NT2/D1 (cell line): ENCODE measurements around the gene WRAP73.

ENCODE experiments used
- DNase-seq: peaks from one replicate; pipeline ENCODE4 v3.0.0-alpha.2; 2011; ENCODE audit warnings: low read depth, low spot score
- H3K27me3 ChIP-seq: 2 replicates; pipeline ENCODE4 v1.6.0; 2011; ENCODE audit warnings: mild to moderate bottlenecking; ENCODE audit not compliant: insufficient read length, insufficient read depth
- H3K36me3 ChIP-seq: 2 replicates; pipeline ENCODE4 v1.6.1; 2011; ENCODE audit warnings: mild to moderate bottlenecking, low read length, mixed read lengths; ENCODE audit not compliant: insufficient read depth, insufficient read length
- H3K4me1 ChIP-seq: 2 replicates; pipeline ENCODE4 v1.5.1; 2011; ENCODE audit not compliant: insufficient read depth, insufficient read length
- H3K4me3 ChIP-seq: 2 replicates; pipeline ENCODE4 v1.5.1; 2011; ENCODE audit warnings: low read depth; ENCODE audit not compliant: insufficient read length
- H3K9ac ChIP-seq: 2 replicates; pipeline ENCODE4 v1.6.0; 2011; ENCODE audit warnings: low read depth; ENCODE audit not compliant: insufficient read length
- H3K9me3 ChIP-seq: 2 replicates; pipeline ENCODE4 v1.5.1; 2011; ENCODE audit warnings: mild to moderate bottlenecking, low read length; ENCODE audit not compliant: insufficient read depth
- SUZ12 ChIP-seq: IDR thresholded peaks from 2 replicates; pipeline ENCODE4 v1.6.1; 2011; ENCODE audit not compliant: insufficient read length, insufficient read depth; ENCODE audit errors: extremely low read depth
- YY1 ChIP-seq: IDR thresholded peaks from 2 replicates; pipeline ENCODE4 v1.6.1; 2011; ENCODE audit not compliant: insufficient read length, insufficient read depth
- ZNF274 ChIP-seq: IDR thresholded peaks from 2 replicates; pipeline ENCODE4 v1.6.1; 2011; ENCODE audit warnings: mild to moderate bottlenecking, low read depth, low read length

The WRAP73 gene

DNA sequence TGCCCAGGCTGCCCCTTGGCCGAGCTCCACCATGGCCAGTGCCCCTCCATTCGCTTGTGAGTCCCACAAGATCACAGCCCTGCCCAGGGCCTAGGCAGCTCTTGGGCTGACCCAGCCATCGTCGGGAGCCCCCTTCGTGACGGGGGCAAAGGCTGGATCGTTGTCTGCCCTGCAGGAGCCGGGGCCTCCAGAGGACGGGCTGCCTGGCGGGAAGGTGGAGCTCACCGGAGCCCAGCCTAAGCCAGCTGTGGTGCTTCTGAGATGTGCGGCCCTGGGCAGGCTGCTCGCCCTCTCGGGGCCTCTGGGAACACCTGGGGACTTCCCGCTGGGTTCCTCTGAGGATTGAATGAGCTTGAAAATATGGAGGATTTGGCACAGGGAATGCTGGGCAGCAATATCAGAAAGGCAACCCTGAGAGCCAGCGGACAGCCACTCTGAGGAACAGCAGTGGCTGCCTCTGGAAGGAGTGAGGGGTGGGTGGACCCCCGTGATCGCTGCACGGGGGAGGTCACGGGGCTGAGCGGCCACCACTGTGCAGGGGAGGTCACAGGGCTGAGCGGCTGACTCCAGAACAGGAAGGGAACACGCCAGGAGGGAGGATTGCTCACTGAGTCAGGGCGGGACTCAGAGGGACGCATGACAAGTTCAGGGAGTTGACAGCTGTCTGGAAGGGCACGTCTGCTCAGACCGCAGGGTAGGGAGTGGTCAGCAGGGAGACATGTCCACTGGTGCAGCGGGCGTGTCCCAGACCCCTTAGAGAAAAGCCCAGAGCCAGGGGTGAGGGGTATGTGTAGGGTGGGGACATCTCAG, 21.7 kb upstream of the WRAP73 start:
- TF ChIP-seq ZNF274 (no peak), SUZ12 (no peak), YY1 (no peak)
- Histone ChIP-seq H3K9me3 (no peaks in the 10 kb centered on the region), H3K36me3 (no peaks in the 10 kb centered on the region), H3K4me3 (no peak overlapping the region), H3K27me3 (peaks cover 37% of the 10 kb centered on the region), H3K4me1 (peaks cover 23% of the 10 kb centered on the region), H3K9ac (no peak overlapping the region)
- DNase-seq: no peak

DNA sequence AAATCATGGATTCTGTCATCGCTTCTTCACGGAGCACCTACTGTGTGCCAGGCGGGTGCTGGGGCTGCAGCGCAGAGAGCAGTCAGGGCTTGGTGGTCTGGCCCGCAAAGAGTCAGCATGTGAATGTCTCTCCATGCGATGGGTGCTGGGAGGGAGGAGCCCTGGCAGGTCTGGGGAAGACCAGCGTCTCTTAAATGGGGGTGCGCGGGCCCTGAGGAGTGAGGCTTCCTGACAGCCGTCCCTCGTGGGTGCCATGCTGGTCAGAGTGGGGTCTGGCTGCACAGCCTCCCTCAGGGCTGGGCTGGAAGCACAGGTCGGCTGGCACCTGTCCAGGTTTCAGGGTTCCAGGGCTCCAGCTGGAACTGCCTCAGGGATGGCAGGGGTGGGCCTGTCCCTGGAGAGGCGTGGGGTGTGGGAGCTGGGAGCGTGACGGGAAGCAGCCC, 20.9 kb upstream of the WRAP73 start:
- DNase-seq: no peak
- peaks cover 37% of the 10 kb centered on the region for H3K27me3 ChIP-seq
- no peak overlapping the region for H3K9ac ChIP-seq
- H3K9me3 ChIP-seq: no peaks in the 10 kb centered on the region
- no peaks in the 10 kb centered on the region for H3K36me3 ChIP-seq
- H3K4me1 ChIP-seq: peaks cover 24% of the 10 kb centered on the region
- TF ChIP-seq YY1 (no peak), SUZ12 (no peak), ZNF274 (no peak)
- no peak overlapping the region for H3K4me3 ChIP-seq

DNA sequence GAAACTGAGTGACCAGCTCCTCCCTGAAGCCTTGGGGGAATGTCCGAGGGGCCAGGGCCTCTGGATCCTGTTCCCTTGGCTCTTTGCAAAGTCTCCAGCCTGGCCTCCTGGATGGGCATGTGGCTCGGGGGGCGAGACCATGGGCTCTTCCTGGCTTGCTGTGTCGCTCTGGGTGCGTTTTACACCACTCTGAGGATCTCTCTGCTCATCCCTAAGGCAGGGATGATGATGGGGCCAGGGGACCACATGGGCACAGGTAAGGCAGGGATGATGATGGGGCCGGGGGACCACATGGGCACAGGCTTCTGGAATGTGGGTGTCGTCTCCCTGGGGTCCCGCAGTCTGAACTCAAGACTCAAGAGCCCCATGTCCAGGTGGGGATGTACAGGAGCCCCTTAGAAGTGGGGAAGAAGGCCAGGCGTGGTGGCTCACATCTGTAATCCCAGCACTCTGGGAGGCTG, 20.1 kb upstream of the WRAP73 start:
- Histone ChIP-seq H3K9ac (no peak overlapping the region), H3K27me3 (peaks cover 37% of the 10 kb centered on the region), H3K4me3 (no peak overlapping the region), H3K9me3 (no peaks in the 10 kb centered on the region), H3K36me3 (no peaks in the 10 kb centered on the region), H3K4me1 (peaks cover 24% of the 10 kb centered on the region)
- DNase-seq: no peak
- TF ChIP-seq ZNF274 (no peak), SUZ12 (no peak), YY1 (no peak)

DNA sequence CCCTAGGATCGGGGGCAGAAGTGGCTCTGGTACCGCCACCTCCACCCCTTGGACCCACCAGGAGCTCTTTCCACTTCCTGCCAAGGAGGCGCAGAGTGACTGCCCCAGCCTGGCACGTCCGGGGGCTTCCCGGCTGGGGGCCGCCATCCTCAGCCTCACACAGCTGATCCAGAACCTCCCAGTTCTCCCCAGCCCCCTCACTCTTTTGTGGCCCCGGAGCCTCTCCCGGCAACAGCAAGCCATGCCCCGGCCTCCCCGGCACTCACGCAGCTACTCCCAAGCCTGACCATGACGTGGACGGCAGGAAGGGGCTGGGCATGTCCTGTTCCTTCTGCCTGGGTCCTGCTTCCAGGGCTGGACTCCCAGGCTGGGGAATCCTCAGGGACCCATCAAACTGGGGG, 19.5 kb upstream of the WRAP73 start:
- H3K4me3 ChIP-seq: no peak overlapping the region
- DNase-seq: no peak
- H3K36me3 ChIP-seq: no peaks in the 10 kb centered on the region
- peaks cover 37% of the 10 kb centered on the region for H3K27me3 ChIP-seq
- TF ChIP-seq YY1: no peak
- TF ChIP-seq ZNF274: no peak
- TF ChIP-seq SUZ12: no peak
- no peak overlapping the region for H3K9ac ChIP-seq
- H3K9me3 ChIP-seq: no peaks in the 10 kb centered on the region
- H3K4me1 ChIP-seq: peaks cover 21% of the 10 kb centered on the region

DNA sequence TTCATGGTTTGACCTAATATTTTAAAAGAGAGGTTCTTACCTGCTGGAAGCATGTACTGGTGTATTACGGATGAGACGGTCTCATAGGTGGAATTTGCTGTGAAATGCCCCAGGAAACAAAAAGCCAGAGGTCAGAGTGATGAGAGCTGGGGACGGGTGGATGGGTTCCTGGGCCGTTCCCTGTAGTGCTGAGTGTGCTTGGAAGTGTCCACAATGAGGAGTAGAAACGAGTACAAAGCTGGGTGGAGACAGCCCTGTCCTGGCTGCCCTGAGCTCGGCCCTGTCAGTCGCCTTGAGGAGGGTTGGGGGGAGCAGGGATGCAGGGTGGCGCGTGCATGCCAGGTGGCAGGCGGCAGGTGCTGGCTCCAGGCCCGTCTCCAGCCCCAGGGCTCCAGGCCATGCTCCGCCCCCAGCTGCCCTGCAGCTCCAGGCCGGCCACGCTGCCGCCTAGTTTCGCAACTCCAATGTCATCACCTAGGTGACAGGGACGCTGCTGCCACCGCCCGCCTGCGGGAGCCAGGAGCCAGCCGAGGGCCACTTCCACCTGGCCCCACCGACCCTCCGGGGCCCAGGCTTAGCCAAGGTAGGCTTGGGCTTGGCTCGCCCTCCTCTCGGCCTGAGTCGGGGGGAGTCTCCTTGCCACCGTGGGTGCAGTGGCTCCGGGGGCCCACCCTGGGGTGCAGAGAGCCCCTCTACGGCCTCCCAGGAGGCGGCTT, 18.8 kb upstream of the WRAP73 start:
- Histone ChIP-seq H3K9me3 (no peaks in the 10 kb centered on the region), H3K4me1 (peaks cover 15% of the 10 kb centered on the region), H3K36me3 (no peaks in the 10 kb centered on the region), H3K9ac (no peak overlapping the region), H3K4me3 (no peak overlapping the region), H3K27me3 (peaks cover 37% of the 10 kb centered on the region)
- DNase-seq: no peak
- no peak for TF ChIP-seq YY1

DNA sequence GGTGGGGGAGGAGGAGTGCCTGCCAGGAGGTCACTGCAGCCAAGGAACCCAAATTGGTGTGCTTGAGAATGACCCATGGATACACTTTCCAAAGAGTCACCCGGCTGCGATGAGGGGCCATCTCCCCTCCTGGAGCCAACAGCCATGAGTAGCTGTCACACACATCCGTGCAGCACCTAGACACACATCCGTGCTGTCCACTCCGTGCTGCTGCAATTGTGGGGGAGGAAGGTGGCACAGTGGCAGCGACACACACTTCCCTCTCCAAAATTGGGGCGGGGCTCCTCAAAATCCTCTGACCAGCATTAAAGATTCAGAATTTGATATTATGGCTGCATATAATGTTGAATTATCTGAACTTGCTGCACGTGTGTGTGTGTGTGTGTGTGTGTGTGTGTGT, 18.2 kb upstream of the WRAP73 start:
- H3K36me3 ChIP-seq: no peaks in the 10 kb centered on the region
- no peak overlapping the region for H3K4me3 ChIP-seq
- no peak for DNase-seq
- no peak overlapping the region for H3K9ac ChIP-seq
- H3K27me3 ChIP-seq: peaks cover 37% of the 10 kb centered on the region
- no peaks in the 10 kb centered on the region for H3K9me3 ChIP-seq
- H3K4me1 ChIP-seq: peaks cover 13% of the 10 kb centered on the region
- TF ChIP-seq YY1: no peak
- TF ChIP-seq SUZ12: no peak
- TF ChIP-seq ZNF274: no peak

DNA sequence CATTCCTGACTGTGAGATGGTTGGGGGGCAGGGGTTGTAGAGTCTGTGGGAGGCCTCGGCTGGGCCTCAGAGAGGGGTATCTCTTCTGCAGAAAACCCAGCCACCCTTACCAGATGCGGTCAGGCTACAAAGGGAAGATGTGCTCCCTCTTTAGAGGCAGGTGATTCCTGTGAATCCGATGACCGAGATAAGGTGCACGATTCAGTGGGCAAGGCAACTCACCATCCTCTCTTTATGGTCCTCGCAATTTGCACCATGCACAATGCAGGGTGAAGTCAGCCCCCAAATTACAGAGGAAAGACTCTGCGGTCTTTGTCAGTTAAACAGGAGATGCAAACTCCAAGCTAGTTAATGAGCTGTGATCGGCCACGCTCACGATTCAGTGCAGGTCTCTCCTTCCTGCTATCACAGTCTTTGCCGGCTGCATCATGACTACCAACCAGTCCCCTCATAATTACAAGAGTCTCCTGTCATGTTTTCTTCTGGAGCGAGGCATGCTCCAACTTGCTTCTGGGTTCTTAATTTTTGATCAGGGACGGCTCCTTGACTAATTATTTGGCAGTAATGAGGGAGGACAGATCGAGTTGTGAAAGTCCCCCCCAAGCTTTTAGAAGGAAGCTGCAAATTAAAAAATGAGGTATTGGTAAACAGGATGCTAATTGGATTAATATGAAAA, 14.9 kb upstream of the WRAP73 start:
- Histone ChIP-seq H3K9ac (no peak overlapping the region), H3K9me3 (no peaks in the 10 kb centered on the region), H3K27me3 (peaks cover 26% of the 10 kb centered on the region), H3K36me3 (no peaks in the 10 kb centered on the region), H3K4me3 (no peak overlapping the region), H3K4me1 (peaks cover 9% of the 10 kb centered on the region)
- DNase-seq: no peak
- TF ChIP-seq SUZ12 (no peak), YY1 (no peak)
